IMR-90 (cell line): Measurements from ENCODE around the gene SLC9A1.

Experiments used
- CTCF ChIP-seq: conservative IDR thresholded peaks from 2 replicates; pipeline ENCODE4 v1.5.1; 2012; ENCODE audit warnings: mild to moderate bottlenecking, low read depth, low read length, improper control_type of control experiment
- POLR2A ChIP-seq: IDR thresholded peaks from 2 replicates; pipeline ENCODE4 v1.6.1; 2012; ENCODE audit warnings: mild to moderate bottlenecking, low read depth, low read length
- SMC3 ChIP-seq: fragments of 150-350 bp; IDR thresholded peaks from 2 replicates; pipeline ENCODE4 v1.6.1; 2016; ENCODE audit warnings: low read depth, mild to moderate bottlenecking, antibody characterized with exemption, low read length, moderate library complexity
- USF2 ChIP-seq: fragments of 150-350 bp; IDR thresholded peaks from 2 replicates; pipeline ENCODE4 v1.6.1; 2017; ENCODE audit warnings: mild to moderate bottlenecking, antibody characterized with exemption, low read length, low read depth

- TF ChIP-seq CTCF (no peak), SMC3 (no peak), POLR2A (no peak), USF2 (no peak)
Measured at GRCh38 chr1:27124405-27124804, 30.5 kb downstream of the SLC9A1 start.
